Type B pancreatic cell (in vitro differentiated cells): Measurements from ENCODE around the gene USE1. TPM values are rescaled to one million over a fixed set of nuclear protein-coding genes. Genes with fewer than 3 reads are reported as not detected.
A peak's percentile ranks its signal among the peaks of the same experiment; 100 is the strongest.

ENCODE experiments used
- DNase-seq: peaks from one replicate; pipeline ENCODE4 v3.0.0; 2021; ENCODE audit warnings: mixed read lengths; ENCODE audit not compliant: unreplicated experiment; ENCODE audit errors: extremely low spot score
- H3K27ac Mint-ChIP-seq: 2 replicates; pipeline ENCODE4 v1.8.0; 2021; ENCODE audit warnings: mild to moderate bottlenecking, mixed read lengths
- H3K27me3 Mint-ChIP-seq: 2 replicates; pipeline ENCODE4 v1.8.0; 2021; ENCODE audit warnings: mixed read lengths
- H3K36me3 Mint-ChIP-seq: 2 replicates; pipeline ENCODE4 v1.8.0; 2021; ENCODE audit warnings: mixed read lengths
- H3K4me1 Mint-ChIP-seq: one replicate; pipeline ENCODE4 v1.8.0; 2021; ENCODE audit warnings: mixed read lengths; ENCODE audit not compliant: unreplicated experiment
- H3K4me3 Mint-ChIP-seq: 2 replicates; pipeline ENCODE4 v1.8.0; 2021; ENCODE audit warnings: mild to moderate bottlenecking, mixed read lengths
- H3K9me3 Mint-ChIP-seq: 2 replicates; pipeline ENCODE4 v1.8.0; 2021; ENCODE audit warnings: mixed read lengths
- CTCF ChIP-seq: fragments of 200-600 bp; sonication (generic); conservative IDR thresholded peaks from 2 replicates; pipeline ENCODE4 v1.5.0; 2021; ENCODE audit warnings: antibody characterized with exemption, mild to moderate bottlenecking
- total RNA-seq: library from RNA; stranded (reverse); gene quantifications from 2 replicates; pipeline ENCODE4 v1.2.1, GENCODE V29; 2021; ENCODE audit warnings: low replicate concordance

The USE1 gene
- total RNA-seq, 1 donor from 2014 or later: 22.3 TPM

- no peaks in the 10 kb centered on the region for H3K27me3 Mint-ChIP-seq
- no peaks in the 10 kb centered on the region for H3K4me1 Mint-ChIP-seq
- no peak for DNase-seq
- H3K36me3 Mint-ChIP-seq: peaks cover 25% of the 10 kb centered on the region
- H3K9me3 Mint-ChIP-seq: no peaks in the 10 kb centered on the region
- no peak overlapping the region for H3K27ac Mint-ChIP-seq
- H3K4me3 Mint-ChIP-seq: no peak overlapping the region
- no peak for TF ChIP-seq CTCF
These were observed 17.5 kb upstream of the USE1 start for GRCh38 chr19:17197666-17198065.

GRCh38 chr19:17200408-17201079 lies 14.6 kb upstream of the USE1 start:
- no peak for DNase-seq
- Mint-ChIP-seq H3K27me3 (no peaks in the 10 kb centered on the region), H3K4me1 (no peaks in the 10 kb centered on the region), H3K9me3 (no peaks in the 10 kb centered on the region), H3K4me3 (no peak overlapping the region), H3K36me3 (peaks cover 28% of the 10 kb centered on the region), H3K27ac (no peak overlapping the region)
- no peak for TF ChIP-seq CTCF

GRCh38 chr19:17202249-17202648 lies 12.9 kb upstream of the USE1 start:
- H3K27ac Mint-ChIP-seq: no peak overlapping the region
- H3K27me3 Mint-ChIP-seq: no peaks in the 10 kb centered on the region
- H3K9me3 Mint-ChIP-seq: no peaks in the 10 kb centered on the region
- no peak for TF ChIP-seq CTCF
- peaks cover 23% of the 10 kb centered on the region for H3K36me3 Mint-ChIP-seq
- DNase-seq: no peak
- H3K4me3 Mint-ChIP-seq: no peak overlapping the region
- no peaks in the 10 kb centered on the region for H3K4me1 Mint-ChIP-seq

- peaks cover 23% of the 10 kb centered on the region for H3K36me3 Mint-ChIP-seq
- no peak overlapping the region for H3K27ac Mint-ChIP-seq
- H3K27me3 Mint-ChIP-seq: no peaks in the 10 kb centered on the region
- no peaks in the 10 kb centered on the region for H3K4me1 Mint-ChIP-seq
- no peak overlapping the region for H3K4me3 Mint-ChIP-seq
- TF ChIP-seq CTCF: no peak
- H3K9me3 Mint-ChIP-seq: no peaks in the 10 kb centered on the region
- DNase-seq: no peak
These were observed 12.4 kb upstream of the USE1 start for GRCh38 chr19:17202713-17203112.

- no peaks in the 10 kb centered on the region for H3K9me3 Mint-ChIP-seq
- peak; percentile 74 for TF ChIP-seq CTCF
- no peaks in the 10 kb centered on the region for H3K27me3 Mint-ChIP-seq
- H3K4me3 Mint-ChIP-seq: no peak overlapping the region
- no peak overlapping the region for H3K27ac Mint-ChIP-seq
- H3K36me3 Mint-ChIP-seq: peaks cover 23% of the 10 kb centered on the region
- DNase-seq: no peak
- no peaks in the 10 kb centered on the region for H3K4me1 Mint-ChIP-seq
These were observed 9.7 kb upstream of the USE1 start for GRCh38 chr19:17205237-17206140.
